T1000 (cell line): ENCODE data around the gene LCE3C.
"Not testable (repeated sequence)": the region's sequence is repeated elsewhere in the genome, so short reads cannot be mapped to it uniquely, and the experiment has no call there.

Experiments
- DNase-seq: peaks from one replicate; lab custom pipeline; 2025; ENCODE audit warnings: mixed read lengths; lab: John Stamatoyannopoulos, UW

LCE3C gene, protein sequence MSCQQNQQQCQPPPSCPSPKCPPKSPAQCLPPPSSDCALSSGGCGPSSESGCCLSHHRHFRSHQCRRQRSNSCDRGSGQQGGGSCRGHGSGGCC

GRCh38 chr1:152599934-152600333 is at the start of gene LCE3C:
LCE3C (plus strand) TSS chr1:152600234; CDS start chr1:152600732, 498 bp downstream.
- DNase-seq = no peak

DNA sequence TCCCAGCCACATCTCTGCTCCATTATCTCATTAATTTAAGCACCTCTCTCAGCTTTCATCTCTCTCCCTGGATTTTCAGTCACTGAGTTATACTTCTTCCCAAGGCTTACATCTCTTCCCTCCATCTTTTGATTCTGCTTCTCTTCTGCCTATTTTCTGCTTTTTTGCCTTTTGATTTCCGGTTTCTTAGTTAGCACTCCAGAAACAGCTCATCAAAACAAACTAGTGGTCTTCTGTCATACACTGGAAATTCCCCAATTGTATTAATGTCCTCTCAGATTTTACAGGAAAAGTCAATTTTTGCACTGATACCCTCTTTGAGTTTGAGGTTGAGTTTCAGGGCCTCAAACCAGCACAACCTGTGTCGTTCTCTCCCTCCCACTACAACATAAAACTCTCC is 34.9 kb upstream of the LCE3C start:
- no peak for DNase-seq

DNA sequence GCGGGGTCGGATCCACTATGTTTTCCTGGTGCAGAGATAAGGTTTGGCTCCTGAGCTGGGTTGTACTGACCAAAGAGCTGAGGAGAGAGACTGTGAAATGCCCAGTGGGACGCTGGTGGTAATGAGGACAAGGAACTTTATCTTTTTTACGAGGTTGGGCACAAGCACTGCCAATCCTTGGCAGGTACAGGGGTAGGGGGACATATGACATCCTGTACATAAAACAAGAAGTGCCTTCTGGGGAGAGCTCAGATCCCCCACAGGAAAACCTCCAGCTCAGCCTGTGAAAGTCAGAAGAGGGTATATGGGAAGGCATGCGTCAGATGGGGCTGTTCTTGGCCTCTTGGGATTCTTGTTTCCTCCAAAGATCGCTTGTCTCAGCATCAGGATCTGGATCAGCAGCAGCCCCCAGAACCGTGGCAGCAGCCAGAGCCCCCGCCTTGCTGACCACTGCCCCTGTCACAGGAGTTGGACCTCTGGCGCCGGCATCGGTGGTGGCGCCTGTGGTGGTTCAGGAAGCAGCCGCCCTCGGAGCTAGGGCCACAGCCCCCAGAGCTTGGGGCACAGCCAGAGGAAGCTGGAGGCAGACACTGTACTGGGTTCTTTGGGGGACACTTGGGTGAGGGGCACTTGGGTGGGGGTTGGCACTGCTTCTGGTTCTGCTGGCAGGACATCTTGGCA is 34.4 kb upstream of the LCE3C start:
- no peak for DNase-seq

DNA sequence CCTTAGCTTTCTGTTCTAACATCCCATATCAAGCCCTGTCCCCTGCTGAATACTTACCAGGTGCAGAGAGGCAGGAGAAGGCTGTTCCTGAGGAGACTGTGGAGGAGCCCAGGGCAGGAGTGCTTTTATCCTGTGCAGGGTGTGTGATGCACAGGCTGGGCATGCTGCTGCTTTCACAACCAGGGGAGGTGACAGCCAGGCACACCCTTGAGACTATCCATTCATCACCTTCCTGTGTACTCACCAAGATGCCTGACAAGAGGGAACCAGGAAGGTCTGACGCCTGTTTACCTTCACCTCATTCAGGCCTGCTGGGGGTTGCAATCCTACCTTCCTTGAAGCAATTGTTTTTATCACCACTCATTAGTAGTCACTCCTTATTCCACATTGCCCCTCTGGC is 33.4 kb upstream of the LCE3C start, which contains the start of gene LCE3E:
Gene LCE3E, minus strand, starts transcription at position 100 of the 400 bp plus-strand sequence. CDS start 572 bp downstream, outside the sequence.
- no peak for DNase-seq

GRCh38 chr1:152577168-152577567 is 22.9 kb upstream of the LCE3C start:
- DNase-seq = no peak

GRCh38 chr1:152579526-152579925 is 20.5 kb upstream of the LCE3C start:
- DNase-seq = not testable (repeated sequence)

DNA sequence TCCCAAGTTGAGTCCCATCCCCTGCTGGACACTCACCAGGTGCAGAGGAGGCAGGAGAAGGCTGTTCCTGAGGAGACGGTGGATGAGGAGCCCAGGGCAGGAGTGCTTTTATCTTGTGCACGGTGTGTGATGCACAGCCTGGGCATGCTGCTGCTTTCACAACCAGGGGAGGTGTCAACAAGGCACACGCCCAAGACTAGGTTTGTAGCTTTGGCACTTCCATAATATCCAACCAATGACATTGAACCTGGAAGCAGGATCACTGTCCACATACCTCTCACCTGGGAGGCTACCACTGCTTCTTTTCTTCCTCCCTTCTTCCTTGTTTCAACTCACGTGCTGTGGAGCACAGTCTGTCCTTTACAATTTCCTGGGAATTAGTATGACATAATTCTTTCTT is 19.6 kb upstream of the LCE3C start, which contains the start of gene LCE3D:
Gene LCE3D, minus strand, starts transcription at position 84 of the 400 bp plus-strand sequence. CDS start 580 bp downstream, outside the sequence.
- no peak for DNase-seq

- DNase-seq = no peak
Observed at GRCh38 chr1:152582647-152583046, 17.4 kb upstream of the LCE3C start.

- DNase-seq = no peak
Observed at GRCh38 chr1:152585586-152585985, 14.4 kb upstream of the LCE3C start.

DNA sequence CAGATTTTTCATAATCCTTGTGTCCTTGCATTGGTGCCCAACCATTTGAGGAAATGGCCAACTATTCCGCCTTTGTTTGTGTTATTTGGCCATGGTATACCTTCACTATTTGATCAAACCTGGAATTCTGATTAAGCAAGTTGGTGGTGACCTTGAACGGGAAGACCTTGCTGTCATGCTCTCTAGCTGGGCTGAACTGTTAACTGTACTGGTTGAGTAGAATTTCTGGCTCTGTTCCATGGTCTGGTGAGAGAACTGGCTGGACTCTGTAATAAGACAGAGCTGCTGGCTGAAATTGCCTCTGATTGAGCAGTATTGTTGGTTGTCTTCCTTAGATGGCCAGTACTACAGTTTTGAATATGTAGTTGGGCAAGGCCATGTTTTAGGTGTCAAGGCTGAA is 3.0 kb upstream of the LCE3C start:
- DNase-seq = no peak

GRCh38 chr1:152613511-152613910 is 13.5 kb downstream of the LCE3C start, which contains the start of gene LCE3B:
LCE3B (plus strand) TSS chr1:152613811; CDS start chr1:152613811, 0 bp downstream.
- no peak for DNase-seq

- no peak for DNase-seq
Observed at GRCh38 chr1:152621993-152622392, 22.0 kb downstream of the LCE3C start.

DNA sequence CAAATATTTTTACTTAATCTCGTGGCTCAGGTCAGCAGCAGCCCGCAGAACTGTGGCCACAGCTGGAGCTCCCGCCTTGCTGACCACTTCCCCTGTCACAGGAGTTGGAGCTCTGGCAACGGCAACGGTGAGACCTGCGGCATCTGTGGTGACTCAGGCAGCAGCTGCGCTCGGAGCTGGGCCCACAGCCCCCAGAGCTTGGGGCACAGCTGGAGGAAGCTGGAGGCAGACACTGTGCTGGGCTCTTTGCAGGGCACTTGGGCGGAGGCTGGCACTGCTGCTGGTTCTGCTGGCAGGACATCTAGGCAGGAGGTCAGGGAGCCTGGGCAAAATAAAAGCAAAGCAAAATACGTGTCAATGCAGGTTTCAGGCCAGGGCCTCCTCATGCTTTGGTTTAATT is 22.8 kb downstream of the LCE3C start, which contains the start of gene LCE3A:
Gene LCE3A, minus strand, starts transcription at position 301 of the 400 bp plus-strand sequence. Its CDS starts 0 bp downstream, at position 301.
- no peak for DNase-seq

GRCh38 chr1:152623203-152623844 is 23.3 kb downstream of the LCE3C start:
- DNase-seq = no peak

DNA sequence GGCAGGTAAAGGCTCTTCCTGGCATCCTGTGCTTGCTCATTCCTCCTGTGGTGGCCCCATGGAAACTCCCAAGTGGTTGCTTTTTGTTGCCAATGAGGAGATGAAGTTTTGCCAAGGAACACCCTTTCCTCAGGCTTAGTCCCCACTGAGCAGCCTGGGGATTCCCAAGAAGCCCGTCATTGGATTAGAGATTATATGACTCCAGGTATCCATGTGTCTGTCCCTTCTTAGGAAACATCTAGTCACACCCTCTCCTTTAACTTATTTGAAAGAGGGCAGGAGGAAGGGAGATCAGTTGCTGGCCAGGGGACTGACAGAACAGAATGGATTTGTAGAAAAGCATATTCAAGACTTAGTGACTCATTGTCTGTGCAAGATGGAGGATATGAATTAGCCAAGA is 26.7 kb downstream of the LCE3C start:
- no peak for DNase-seq

GRCh38 chr1:152630596-152630995 is 30.6 kb downstream of the LCE3C start:
- no peak for DNase-seq

GRCh38 chr1:152640351-152640750 is 40.3 kb downstream of the LCE3C start:
- DNase-seq = no peak

- no peak for DNase-seq
Observed at GRCh38 chr1:152643945-152644344, 43.9 kb downstream of the LCE3C start.

DNA sequence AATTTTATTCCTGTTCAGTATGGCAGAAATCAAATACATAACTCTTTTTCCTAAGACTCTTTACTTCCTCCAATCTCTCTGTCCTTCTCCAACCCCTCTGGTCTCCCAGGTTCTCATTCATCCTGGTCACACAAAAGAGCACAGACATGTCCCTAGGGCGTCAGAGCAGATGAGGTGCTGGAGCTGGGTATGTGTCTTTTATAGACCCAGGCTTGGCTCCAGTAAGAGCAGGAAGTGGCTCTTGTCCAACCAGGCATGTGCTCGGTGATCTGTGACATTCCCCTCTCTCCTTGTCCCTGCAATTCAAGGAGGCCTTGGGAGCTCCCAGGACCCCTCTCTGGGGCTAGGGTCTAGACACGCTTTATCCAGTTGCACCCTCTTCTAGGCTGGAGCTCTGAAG is 45.1 kb downstream of the LCE3C start:
- no peak for DNase-seq

GRCh38 chr1:152646656-152647055 is 46.6 kb downstream of the LCE3C start:
- DNase-seq = no peak
